Spleen (tissue), 7 donors: ENCODE results near the gene RERE.

Experiments used
- POLR2A ChIP-seq, 3 donors: fragments of 450-650 bp; IDR thresholded peaks; one replicate each; pipeline ENCODE4 v1.5.1; 2017; ENCODE audit warnings: antibody characterized with exemption in 3 of 3, mild to moderate bottlenecking in 1 of 3
- TF ChIP-seq, protein P1 (sequence below), 11 experiments: fragments of 200-600 bp in 7 of 11; fragments of 450-650 bp in 4 of 11; sonication (generic) in 4 of 11; IDR thresholded peaks in 8 of 11; conservative IDR thresholded peaks in 3 of 11; 1 replicate in 7 of 11; 2 replicates in 4 of 11; pipeline versions ENCODE4 v1.4.0 to v1.8.0; 2016 to 2021; ENCODE audit warnings: antibody characterized with exemption in 11 of 11, inconsistent platforms in 4 of 11, mild to moderate bottlenecking in 1 of 11
- donor health status: DM: no; HTN: no; CAD: no; lungs with moderate emphysema.
- donor health status: DM: no; HTN: no; CAD: no.
- donor health status: DM: no; HTN: no; CAD: no.

DNA sequence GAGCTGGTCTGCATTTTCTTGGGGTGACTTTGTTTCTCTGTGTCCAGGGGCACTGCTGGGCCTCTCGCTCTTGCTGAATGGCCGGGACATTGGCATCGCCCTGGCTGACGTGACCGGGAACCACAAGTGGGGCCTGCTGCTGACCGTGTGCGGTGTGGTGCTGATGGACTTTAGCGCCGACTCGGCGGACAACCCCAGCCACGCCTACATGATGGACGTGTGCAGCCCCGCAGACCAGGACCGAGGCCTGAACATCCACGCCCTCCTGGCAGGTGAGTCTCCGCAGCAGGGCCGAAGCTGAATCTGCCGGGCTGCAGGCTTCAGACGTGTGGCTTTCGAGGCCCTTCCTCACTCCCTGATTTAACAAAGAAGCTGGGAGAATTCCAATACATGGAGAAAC, 491.7 kb downstream of the RERE start:
- TF ChIP-seq, protein P1, sequence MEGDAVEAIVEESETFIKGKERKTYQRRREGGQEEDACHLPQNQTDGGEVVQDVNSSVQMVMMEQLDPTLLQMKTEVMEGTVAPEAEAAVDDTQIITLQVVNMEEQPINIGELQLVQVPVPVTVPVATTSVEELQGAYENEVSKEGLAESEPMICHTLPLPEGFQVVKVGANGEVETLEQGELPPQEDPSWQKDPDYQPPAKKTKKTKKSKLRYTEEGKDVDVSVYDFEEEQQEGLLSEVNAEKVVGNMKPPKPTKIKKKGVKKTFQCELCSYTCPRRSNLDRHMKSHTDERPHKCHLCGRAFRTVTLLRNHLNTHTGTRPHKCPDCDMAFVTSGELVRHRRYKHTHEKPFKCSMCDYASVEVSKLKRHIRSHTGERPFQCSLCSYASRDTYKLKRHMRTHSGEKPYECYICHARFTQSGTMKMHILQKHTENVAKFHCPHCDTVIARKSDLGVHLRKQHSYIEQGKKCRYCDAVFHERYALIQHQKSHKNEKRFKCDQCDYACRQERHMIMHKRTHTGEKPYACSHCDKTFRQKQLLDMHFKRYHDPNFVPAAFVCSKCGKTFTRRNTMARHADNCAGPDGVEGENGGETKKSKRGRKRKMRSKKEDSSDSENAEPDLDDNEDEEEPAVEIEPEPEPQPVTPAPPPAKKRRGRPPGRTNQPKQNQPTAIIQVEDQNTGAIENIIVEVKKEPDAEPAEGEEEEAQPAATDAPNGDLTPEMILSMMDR (IDR thresholded peaks at IDR 0.05 in 8 of 11, conservative IDR thresholded peaks at IDR 0.05 in 3 of 11) = no peak
- TF ChIP-seq POLR2A (IDR thresholded peaks at IDR 0.05) = no peak
